Measurements from ENCODE around the gene INKA1.
A peak's percentile ranks its signal among the peaks of the same experiment; 100 is the strongest.
"Not testable (repeated sequence)": the region's sequence is repeated elsewhere in the genome, so short reads cannot be mapped to it uniquely, and the experiment has no call there.

Gene INKA1

DNA sequence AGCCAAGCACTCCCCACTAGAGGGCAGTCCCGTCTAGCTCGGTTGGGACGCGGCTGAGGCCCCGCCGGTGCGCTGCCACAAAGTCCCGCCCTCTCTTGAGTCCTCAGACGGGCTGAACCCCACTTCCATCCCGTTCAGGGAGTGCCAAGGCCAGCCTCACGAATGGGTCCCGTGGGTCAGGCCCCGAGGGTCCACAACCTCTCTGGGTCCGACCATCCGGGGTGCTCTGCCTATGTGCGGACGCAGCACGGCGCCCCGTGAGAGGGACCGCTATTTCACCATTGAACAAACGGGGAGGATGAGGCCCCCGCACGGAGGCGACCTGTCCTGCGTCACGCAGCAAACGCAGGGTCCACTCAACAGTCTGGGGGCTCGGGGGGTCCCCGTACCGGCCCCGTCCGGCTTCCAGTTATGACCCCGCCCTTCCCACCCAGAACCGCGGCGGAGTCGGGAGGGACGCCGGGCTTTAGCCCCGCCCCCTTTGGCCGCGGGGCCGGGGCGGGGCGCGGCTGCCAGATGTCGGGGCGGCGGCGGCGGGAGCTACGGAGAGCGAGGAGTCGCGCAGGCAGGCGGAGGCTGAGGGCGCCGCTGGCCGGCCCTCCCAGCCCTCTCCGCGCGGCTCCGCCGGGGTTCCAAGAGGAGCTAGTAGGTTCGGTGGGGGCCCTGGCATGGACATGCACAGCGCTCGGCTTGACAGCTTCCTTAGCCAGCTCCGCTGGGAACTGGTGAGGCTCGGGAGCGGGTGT is at the start of gene INKA1:
Gene INKA1, plus strand, starts transcription at position 543 of the 746 bp plus-strand sequence. Its CDS starts 132 bp downstream, at position 675.
- peak; percentile 58 for DNase-seq (ENCODE audit: low read depth)

DNA sequence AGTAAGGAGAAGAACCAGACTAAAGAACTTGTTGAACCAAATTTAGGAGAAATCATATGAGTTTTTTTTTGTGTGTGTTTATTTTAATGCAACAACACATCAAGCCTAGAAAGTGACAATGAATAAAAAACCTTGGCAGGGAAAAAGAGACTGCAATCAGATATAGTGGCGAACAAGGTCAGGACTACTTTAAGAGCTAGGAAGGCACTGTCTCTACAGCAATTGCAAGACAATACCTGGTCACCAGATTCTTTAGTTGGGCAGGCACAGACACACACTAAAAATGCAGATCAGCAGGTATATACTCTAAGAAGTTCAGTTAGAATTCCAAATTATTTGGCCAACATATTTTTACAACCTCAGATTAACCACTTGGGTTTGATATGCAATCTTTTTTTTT is 48.5 kb upstream of the INKA1 start:
- no peak for DNase-seq (ENCODE audit: low read depth)

DNA sequence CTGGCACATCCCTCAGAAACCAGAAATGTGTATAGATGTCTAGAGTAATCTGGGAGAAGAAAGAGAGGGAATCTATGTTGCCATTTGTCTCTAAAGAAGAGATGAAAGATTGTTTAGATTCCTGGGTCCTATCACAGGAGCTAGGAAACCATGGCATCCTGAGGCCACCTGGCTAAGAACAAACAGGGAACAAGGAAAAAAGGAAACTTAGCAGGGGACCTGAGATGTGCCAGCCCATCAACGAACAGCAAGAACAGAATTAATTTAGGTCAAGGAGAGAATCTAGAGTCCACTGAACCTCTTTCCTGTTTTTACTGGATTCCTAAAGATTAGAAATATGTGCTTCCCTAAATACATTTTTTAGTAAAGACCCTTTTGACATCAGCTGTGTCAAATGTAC is 47.0 kb upstream of the INKA1 start:
- DNase-seq (ENCODE audit: low read depth), result no peak

DNA sequence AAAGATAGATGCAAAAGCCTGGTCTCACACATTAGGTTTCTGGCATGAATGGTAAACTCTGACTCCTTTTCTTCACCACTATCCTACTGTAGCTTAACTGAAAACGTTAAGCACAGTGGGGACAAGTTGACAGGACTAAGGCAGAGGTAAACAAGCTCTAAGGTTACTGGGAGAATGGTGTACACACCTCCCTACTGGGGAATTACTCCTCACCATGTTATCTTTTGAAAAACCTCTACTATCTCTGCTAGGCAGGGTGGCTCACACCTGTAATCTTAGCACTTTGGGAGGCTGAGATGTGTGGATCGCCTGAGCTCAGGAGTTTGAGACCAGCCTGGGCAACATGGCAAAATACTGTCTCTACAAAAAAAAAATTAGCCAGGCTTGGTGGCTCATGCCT is 45.9 kb upstream of the INKA1 start:
- no peak for DNase-seq (ENCODE audit: low read depth)

DNA sequence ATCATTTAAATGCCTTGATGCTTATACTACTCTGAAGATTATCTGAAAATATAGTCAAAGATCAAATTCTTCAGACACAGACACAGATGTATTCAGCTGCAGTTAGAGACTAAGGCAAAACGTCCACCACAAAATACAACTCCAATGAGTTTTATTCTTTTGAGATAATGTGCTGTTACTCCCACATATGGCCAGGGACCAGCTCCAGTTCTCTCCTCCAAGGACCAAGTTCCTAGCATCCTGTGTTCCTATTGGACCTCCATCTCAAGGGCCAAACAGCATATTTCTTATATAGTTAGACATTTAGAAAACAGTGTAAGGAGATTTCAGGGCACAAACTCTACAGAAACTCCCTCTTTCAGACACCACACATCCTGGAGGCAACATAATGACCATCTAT is 43.8 kb upstream of the INKA1 start:
- no peak for DNase-seq (ENCODE audit: low read depth)

DNA sequence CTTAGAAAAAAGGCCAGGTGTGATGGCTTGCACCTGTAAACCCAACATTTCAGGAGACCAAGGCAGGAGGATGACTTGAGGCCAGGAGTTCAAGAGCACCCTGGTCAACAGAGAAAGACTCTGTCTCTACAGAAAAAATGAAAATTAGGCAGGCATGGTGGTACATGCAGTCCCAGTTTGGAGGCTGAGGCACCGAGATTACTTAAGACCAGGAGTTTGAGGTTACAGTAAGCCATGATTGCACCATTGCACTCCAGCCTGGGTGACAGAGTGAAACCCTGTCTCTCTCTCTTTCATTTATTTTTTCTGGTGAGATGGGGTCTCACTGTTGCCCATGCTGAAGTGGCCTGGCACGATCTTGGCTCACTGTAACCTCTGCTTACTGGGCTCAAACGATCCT is 41.4 kb upstream of the INKA1 start:
- DNase-seq (ENCODE audit: low read depth), result no peak

DNA sequence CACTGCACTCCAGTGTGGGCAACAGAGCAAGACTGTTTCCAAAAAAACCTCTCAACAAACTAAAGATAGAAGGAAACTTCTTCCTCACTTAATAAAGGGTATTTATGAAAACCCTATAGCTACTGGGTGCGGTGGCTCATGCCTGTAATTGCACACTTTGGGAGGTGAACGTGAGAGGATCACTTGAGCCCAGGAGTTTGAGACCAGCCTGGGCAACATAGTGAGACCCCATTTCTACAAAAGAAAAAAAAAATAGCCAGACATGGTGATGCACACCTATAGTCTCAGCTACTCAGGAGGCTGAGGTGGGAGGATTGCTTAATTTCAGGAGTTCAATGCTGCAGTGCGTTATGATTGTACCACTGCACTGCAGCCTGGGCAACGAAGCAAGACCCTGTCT is 39.1 kb upstream of the INKA1 start:
- no peak for DNase-seq (ENCODE audit: low read depth)

DNA sequence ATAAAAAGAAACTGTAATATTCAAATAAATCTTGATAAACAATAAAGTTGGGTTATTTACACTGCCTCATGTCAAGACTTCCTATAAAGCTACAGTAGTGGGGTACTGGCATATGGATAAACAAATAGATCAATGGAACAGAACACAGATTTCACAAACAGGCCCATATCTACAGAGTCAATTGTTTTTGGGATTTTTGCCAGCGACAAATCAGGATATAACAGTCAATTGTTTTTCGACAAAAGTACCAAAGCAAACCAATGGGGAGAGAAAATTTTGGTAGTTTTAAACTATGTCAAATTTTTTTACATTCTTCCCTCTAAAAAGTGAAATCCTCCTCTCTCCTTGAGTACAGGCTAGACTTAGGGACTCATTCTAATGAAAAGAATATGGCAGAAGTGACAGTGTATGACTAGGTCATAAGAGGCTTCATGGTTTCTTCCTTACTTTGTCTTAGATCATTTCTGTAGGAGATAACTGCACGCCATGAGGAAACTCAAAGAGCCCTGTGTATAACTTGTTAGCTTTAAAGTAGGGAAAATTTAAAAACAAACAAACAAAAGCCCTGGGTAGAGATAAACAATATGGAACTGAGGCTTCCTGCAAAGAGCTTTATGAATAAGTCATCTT is 33.7 kb upstream of the INKA1 start:
- no peak for DNase-seq (ENCODE audit: low read depth)

DNA sequence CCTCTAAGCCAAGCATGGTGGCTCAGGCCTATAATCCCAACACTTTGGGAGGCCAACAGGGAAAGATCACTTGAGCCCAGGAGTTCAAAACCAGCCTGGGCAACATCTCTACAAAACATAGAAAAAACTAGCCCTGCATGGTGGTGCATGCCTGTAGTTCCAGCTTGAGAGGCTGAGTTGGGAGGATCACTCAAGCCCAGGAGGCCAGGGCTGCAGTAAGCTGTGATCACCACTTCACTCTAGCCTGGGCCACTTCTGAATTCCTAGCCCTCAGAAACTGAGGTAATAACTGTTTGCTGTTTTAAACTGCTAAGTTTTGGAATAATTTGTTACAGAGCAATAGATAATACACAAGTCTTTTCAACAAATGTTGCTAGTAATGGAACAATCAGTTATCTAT is 33.1 kb upstream of the INKA1 start:
- DNase-seq (ENCODE audit: low read depth), result no peak

DNA sequence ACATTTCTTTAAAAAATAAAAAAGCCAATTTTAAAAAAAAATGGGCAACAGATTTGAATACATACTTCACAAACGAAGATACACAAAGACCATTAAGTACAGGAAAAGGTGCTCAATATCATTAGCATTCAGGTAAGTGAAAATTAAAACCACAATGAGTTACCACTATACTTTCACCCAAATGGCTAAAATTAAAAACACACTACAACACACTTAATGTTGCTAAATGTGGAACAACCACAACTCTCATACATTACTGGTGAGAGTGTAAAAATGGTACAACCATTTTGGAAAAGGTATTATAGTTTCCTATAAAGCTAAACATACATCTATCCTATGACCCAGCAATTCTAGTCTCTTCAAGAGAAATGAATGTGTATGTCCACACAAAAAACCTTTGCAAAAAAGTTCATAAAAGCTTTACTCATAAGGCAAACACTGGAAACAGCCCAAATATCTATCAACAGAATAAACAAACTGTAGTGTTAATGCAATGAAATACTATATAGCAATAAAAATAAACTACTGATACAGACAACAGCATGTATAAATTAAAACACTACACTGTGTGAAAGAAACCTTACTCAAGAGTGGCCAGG is 31.6 kb upstream of the INKA1 start:
- DNase-seq (ENCODE audit: low read depth), result no peak

DNA sequence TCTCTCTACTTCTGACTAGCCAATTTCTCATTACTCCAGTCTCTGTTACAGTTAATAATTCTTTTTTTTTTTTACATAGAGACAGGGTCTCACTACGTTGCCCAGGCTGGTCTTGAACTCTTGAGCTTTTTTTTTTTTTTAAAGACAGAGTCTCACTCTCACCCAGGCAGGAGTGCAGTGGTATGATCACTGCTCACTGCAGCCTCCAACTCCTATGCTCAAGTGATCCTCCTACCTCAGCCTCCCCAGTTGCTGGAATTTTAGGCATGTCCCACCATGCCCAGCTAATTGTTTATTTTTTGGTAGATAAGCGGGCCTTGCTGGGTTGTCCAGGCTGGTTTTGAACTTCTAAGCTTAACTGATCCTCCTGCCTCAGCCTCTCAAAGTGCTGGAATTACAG is 30.4 kb upstream of the INKA1 start:
- no peak for DNase-seq (ENCODE audit: low read depth)

DNA sequence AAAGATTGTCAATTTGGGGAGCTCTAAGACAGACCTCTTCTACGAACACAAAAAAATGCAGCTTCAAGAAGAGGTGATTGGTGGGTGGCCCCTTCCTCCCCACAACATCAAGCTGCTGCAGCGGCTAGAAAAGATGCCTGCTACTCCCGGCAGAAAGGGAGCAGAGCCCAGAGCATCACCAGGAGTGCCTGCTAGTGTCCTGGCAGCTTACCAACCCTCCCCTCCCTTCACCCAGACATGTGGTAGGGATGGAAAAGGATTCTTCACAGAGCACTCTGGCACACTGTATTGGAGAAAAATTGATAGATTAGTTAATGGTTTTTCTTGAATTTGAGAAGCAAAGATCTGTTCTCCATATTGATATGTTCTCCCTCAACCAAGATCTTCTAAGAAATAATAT is 27.5 kb upstream of the INKA1 start:
- DNase-seq (ENCODE audit: low read depth), result no peak

DNA sequence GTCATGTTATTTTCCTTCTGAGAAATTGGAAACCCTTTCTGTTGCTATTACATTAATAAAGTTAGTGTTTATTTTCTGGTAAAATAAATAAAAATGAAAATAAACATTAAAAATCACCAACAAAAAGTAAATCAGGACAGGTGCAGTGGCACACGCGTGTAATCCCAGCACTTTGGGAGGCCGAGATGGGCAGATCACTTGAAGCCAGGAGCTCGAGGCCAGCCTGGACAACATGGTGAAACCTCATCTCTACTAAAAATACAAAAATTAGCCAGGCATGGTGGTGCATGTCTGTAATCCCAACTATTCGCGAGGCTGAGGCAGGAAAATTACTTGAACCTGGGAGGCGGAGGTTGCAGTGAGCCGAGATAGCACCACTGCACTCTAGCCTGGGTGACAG is 27.0 kb upstream of the INKA1 start:
- not testable (repeated sequence) for DNase-seq (ENCODE audit: low read depth)

DNA sequence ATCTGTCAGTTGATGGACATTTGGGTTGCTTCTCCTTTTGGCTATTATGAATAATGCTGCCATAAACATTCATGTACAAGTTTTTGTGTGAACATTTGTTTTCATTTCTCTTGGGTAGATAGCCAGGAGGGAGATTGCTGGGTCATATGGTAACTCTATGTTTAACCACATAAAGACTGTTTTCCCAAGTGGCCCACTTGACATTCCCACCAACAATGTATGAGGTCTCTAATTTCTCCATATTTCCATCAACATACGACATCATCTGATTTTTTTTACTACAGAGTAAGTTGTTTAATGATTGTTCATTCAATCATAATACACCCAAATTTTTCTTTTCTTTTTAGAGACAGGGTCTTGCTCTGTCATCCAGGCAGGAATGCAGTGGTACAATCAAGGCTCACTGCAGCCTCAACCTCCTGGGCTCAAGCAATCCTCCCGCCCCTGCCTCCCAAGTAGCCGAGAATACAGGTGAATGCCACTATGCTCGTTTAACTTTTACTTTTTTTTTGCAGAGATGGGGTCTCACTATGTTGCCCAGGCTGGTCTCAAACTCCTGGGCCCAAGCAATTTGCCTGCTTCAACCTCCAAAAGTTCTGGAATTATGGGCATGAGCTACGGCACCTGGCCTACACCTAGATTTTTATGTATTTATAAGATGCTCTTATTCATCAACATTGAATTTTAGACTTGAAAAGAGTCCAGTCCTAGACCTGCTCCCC is 23.5 kb upstream of the INKA1 start:
- no peak for DNase-seq (ENCODE audit: low read depth)

DNA sequence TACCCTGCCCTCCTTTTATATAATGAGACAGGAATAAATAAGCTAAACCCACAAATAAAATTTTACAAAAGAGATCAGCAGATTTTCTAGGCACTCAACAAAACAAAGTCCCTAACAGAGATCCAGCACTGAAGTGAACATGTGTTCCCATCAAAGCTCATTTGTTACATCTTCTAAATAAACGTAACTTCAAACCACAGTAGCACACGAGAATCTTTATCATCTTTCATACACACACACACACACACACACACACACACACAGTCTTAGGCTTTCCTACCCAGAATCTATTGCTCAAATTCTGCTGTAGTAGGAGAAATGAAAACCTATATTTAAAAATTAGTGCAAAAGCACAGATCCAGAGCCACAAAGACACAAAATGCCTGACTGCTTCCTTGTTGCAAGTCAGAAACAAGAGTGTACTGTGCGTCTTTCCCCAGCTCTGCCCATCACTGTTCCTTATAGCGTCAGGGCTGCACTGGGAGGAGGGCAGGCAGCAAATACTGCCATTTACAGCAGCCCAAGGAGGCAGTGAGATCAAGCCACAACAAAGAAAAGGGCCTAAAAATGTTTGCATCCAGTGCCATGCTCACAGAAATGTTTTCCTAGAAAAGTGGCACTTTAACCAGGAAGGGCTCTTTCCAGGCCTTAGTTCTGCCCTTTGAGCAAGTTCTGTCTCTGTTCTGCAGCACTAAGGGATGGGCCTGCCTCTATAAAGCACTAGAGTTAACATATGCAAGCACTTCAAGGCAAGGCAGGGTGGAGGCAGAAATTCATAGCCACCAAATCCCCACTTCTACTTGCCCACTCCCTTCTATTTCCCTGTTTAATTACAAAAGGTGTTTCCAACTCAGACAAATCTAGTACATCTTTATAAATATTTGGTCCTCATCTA is 22.7 kb upstream of the INKA1 start:
- no peak for DNase-seq (ENCODE audit: low read depth)

DNA sequence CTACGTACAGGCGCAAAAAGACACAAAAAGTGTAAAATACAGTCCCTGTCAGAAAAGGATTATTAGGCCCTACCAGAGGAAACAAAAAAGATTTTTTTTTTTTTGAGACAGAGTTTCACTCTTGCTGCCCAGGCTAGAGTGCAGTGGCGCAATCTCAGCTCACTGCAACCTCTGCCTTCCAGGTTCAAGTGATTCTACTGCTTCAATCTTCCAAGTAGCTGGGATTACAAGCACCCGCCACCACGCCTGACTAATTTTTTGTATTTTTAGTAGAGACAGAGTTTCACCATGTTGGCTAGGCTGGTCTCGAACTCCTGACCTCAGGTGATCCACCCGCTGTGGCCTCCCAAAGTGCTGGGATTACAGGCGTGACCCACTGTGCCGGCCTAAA is 22.1 kb upstream of the INKA1 start:
- DNase-seq (ENCODE audit: low read depth), result not testable (repeated sequence)

DNA sequence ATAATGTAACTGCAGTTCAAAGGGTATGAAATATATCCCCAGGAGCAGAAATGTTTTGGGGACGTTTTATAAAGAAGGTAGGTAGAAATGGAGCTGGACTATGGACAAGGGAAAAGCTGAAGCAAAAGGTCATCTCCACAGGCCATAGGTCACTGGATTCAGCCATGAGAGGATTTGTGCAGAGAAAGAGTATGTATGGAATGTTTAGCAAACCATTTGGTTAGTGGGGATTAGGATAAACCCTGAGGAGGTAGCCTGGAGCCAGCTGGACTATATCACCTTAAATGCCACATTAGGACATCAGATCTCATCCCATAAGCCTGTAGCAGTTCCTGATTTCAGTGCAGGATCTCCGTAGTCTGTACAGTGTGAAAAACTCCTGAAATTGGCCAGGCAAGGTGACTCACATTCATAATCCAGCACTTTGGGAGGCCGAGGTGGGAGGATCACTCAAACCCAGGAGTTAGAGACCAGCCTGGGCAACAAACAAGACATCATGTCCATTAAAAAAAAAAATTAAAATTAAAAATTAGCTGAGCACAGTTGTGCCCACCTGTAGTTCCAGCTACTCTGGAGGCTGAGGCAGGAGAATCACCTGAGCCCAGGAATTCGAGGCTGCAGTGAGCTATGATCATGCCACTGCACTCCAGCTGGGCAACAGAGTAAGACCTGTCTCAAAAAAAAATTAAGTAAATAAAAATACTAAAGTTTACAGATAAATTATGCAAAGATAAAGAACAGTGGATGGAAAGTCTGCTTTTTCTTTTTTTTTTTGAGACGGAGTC is 21.5 kb upstream of the INKA1 start:
- DNase-seq (ENCODE audit: low read depth), result no peak

DNA sequence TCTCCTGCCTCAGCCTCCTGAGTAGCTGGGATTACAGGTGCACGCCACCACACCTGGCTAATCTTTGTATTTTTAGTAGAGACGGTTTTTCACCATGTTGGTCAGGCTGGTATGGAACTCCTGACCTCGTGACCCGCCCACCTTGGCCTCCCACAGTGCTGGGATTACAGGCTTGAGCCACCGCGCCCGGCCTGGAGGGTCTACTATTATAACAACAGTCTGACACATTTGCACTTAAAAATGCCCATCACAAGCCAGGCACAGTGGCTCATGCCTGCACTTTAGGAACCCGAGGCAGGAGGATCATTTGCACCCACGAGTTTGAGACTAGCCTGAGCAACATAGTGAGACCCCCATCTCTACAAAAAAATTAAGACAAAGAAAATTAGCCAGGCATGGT is 20.8 kb upstream of the INKA1 start:
- DNase-seq (ENCODE audit: low read depth), result not testable (repeated sequence)

DNA sequence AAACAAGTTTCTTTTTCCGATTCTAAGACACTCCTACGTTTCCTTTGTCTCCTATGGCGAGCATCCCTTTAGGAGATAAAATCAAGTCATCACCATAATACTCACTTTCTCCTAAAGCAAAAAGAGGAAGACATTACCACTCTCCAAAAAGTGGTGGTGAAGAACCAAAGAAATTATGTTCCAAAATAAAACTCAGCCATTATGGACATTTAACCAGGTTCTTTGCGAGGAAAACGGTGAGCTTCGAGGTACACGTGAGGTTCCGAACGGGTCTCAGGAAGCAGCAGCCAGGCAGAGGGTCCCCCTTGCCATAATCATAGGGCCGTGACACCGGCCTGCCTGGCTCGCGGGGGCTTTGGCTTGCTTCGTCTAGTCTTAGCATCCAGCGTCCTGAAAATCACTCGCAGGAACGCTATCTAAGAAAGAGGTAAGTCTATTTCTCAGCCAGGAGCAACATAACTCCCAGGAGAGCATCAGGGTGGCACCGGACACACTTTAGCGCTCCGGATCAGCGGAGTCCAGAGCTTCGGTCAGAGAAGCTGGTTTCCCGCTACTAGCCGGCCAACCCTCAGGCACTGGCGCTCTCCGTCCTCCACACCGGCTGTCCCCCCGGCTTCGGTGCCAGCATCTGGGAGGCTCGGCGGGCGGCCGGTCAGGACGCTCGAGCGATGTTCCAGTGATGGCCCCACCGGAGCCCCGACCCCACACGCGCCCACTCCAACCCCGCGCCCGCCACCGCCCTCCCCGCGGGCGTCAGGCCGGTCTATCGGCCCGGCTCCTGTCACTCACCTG is 17.3 kb upstream of the INKA1 start:
- peak; percentile 14 for DNase-seq (ENCODE audit: low read depth)
